HUES6 (cell line): ENCODE data around the gene NME7.
"Not testable (repeated sequence)": the region's sequence is repeated elsewhere in the genome, so short reads cannot be mapped to it uniquely, and the experiment has no call there.

Experiments used
- H3K27ac ChIP-seq: 2 replicates; pipeline ENCODE4 v1.7.0; 2013; ENCODE audit warnings: low read depth, mild to moderate bottlenecking, low read length, inconsistent platforms
- H3K27me3 ChIP-seq: 2 replicates; pipeline ENCODE4 v1.6.1; 2013; ENCODE audit warnings: low read length; ENCODE audit not compliant: control insufficient read depth, insufficient read depth
- H3K36me3 ChIP-seq: 2 replicates; pipeline ENCODE4 v1.6.1; 2013; ENCODE audit warnings: low read length; ENCODE audit not compliant: control insufficient read depth, insufficient read depth
- H3K4me1 ChIP-seq: 2 replicates; pipeline ENCODE4 v1.6.1; 2013; ENCODE audit warnings: low read length; ENCODE audit not compliant: control insufficient read depth, insufficient read depth
- H3K4me3 ChIP-seq: 2 replicates; pipeline ENCODE4 v1.5.1; 2013; ENCODE audit warnings: low read depth, low read length
- H3K9ac ChIP-seq: one replicate; pipeline ENCODE4 v1.6.1; 2013; ENCODE audit warnings: mild to moderate bottlenecking, low read length
- H3K9me3 ChIP-seq: 2 replicates; pipeline ENCODE4 v1.6.1; 2013; ENCODE audit warnings: low read depth, low read length; ENCODE audit not compliant: control insufficient read depth, insufficient read depth

NME7 gene, protein sequence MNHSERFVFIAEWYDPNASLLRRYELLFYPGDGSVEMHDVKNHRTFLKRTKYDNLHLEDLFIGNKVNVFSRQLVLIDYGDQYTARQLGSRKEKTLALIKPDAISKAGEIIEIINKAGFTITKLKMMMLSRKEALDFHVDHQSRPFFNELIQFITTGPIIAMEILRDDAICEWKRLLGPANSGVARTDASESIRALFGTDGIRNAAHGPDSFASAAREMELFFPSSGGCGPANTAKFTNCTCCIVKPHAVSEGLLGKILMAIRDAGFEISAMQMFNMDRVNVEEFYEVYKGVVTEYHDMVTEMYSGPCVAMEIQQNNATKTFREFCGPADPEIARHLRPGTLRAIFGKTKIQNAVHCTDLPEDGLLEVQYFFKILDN

DNA sequence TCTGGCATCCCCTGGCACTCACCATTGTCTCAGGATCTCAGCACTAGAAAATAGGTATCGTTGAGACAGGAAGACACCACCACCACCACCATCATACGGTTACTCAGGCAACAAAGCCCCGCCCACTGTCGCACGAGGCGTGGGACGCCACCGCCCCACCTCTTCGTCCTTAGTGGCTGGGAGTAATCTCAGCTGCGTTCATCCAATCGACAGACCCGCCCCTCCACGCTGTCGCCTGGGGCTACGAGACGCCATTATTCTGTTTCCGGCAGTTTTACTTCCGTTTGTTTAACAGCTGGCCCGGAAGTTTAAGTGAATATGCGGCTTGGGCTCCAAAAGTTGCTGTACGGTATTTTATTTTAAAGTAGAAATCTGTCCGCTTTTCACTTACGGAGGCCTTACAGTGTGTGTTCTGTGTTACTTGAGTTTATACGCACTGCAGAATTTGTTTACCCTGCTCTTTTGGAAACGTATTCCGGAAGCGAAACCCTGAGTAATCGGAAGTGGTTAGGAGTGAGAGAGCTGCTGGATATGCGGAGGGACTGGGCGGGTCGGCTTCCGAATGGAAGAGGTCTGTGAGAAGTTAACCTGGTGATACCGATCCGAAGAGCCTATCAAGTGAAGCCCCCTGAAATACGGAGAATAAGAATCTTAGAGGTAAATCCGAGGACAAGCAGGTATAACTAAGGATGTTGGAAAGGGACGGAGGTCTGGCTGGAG, at the start of gene NME7, which contains the start of gene BLZF1:
TSS of gene NME7 (minus strand) at position 112 of the 720 bp plus-strand sequence. CDS start at position 25, 87 bp downstream.
TSS of gene BLZF1 (plus strand) at position 510 of the 720 bp plus-strand sequence. CDS start 1,328 bp downstream, outside the sequence.
- peak within 1 kb of the TSS; percentile 88 for H3K9ac ChIP-seq
- peaks cover 3% of the 10 kb centered on the region; the same call in 1 of the 2 replicates for H3K4me1 ChIP-seq
- peak within 1 kb of the TSS; percentile 86; the same call in 1 of the 2 replicates for H3K27ac ChIP-seq
- H3K9me3 ChIP-seq: peaks cover 7% of the 10 kb centered on the region; the same call in 1 of the 2 replicates
- H3K27me3 ChIP-seq: no peaks in the 10 kb centered on the region
- H3K4me3 ChIP-seq: peak within 1 kb of the TSS; percentile 84
- peaks cover 17% of the 10 kb centered on the region; the same call in 1 of the 2 replicates for H3K36me3 ChIP-seq

DNA sequence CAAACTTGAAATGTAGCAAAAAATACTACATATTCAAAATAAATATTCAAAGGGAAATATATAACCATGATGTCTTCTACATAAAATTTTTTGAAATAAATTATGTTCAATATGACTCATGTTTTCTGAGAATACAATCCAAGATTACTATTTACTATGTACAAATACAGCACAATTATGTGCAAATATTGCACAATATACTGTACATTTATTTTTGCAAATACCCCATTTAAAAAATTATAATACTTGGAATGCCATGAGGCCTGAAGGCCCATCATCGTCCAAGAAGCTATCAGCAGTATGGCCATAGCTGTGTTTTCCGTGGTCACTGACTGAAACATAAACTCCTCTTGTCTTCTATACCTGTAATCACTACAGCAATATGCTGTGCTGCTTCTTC, 47.4 kb upstream of the NME7 start:
- Histone ChIP-seq H3K27me3 (no peaks in the 10 kb centered on the region), H3K9me3 (no peaks in the 10 kb centered on the region), H3K27ac (no peak overlapping the region), H3K9ac (no peak overlapping the region), H3K4me1 (no peaks in the 10 kb centered on the region), H3K4me3 (no peak overlapping the region), H3K36me3 (no peaks in the 10 kb centered on the region)

DNA sequence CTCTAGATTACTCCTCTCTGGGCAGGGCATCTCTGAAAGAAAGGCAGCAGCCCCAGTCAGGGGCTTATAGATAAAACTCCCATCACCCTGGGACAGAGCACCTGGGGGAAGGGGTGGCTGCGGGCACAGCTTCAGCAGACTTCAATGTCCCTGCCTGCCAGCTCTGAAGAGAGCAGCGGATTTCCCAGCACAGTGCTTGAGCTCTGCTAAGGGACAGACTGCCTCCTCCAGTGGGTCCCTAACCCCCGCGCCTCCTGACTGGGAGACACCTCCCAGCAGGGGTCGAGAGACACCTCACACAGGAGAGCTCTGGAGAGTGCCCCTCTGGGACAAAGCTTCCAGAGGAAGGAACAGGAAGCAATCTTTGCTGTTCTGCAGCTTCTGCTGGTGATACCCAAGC, 40.7 kb upstream of the NME7 start:
- not testable (repeated sequence) for H3K9me3 ChIP-seq, H3K27ac ChIP-seq

DNA sequence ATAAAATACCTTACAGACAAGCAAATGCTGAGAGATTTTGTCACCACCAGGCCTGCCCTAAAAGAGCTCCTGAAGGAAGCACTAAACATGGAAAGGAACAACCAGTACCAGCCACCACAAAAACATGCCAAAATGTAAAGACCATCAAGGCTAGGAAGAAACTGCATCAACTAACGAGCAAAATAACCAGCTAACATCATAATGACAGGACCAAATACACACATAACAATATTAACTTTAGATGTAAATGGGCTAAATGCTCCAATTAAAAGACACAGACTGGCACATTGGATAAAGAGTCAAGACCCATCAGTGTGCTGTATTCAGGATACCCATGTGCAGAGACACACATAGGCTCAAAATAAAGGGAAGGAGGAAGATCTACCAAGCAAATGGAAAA, 35.0 kb upstream of the NME7 start:
- H3K4me1 ChIP-seq, H3K9ac ChIP-seq: not testable (repeated sequence)

More for the DNA sequence above, 40.7 kb upstream of the NME7 start:
- H3K36me3 ChIP-seq, H3K9ac ChIP-seq, H3K4me1 ChIP-seq, H3K27me3 ChIP-seq, H3K4me3 ChIP-seq: not testable (repeated sequence)

DNA sequence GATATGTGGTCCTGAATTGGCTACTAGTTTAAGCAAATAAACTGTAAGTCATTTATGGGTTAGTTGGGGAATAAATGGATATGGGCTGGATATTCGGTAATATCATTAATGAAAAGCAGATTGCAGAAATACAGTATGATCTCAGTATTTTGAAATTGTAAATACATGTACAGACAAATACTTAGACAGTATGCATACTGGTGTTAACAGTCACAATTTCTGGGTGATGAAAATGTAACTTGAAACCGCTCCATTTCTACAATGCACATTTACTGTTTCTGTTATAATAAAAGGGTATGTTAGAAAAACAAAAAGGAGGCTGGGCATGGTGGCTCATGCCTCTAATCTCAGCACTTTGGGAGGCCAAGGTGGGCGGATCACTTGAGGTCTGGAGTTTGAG, 28.4 kb upstream of the NME7 start:
- Histone ChIP-seq H3K9me3 (no peaks in the 10 kb centered on the region; the same call in 1 of the 2 replicates), H3K4me1 (0 out of 2 replicates have a peak, but pooled peaks cover 3% of the 10 kb centered on the region), H3K4me3 (no peak overlapping the region), H3K36me3 (peaks cover 8% of the 10 kb centered on the region), H3K27ac (no peak overlapping the region), H3K9ac (no peak overlapping the region), H3K27me3 (no peaks in the 10 kb centered on the region)

More for the DNA sequence above, 35.0 kb upstream of the NME7 start:
- H3K4me3 ChIP-seq, H3K36me3 ChIP-seq, H3K9me3 ChIP-seq, H3K27me3 ChIP-seq, H3K27ac ChIP-seq: not testable (repeated sequence)

DNA sequence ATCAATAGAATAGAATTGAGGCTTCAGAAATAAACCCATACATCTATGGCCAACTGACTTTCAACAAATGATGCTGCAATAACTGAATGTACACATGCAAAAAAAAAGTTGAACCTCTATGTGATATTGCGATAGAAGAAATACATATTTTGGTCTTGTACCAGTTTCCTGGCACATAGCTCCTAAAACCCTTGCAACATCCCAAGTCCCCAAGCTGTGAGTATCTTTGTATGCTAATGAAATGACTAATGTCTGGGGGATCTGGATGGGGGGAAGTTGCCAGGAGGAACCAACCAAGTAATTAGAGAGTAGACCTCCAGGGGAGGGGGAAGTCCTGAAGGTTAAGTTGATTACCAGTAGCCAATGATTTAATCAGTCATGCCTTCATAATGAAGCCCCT, 24.8 kb upstream of the NME7 start:
- H3K36me3 ChIP-seq: peaks cover 24% of the 10 kb centered on the region
- 0 out of 2 replicates have a peak, but pooled peaks cover 3% of the 10 kb centered on the region for H3K4me1 ChIP-seq
- H3K27ac ChIP-seq: no peak overlapping the region
- H3K27me3 ChIP-seq: no peaks in the 10 kb centered on the region
- no peak overlapping the region for H3K9ac ChIP-seq
- no peak overlapping the region for H3K4me3 ChIP-seq
- H3K9me3 ChIP-seq: no peaks in the 10 kb centered on the region

DNA sequence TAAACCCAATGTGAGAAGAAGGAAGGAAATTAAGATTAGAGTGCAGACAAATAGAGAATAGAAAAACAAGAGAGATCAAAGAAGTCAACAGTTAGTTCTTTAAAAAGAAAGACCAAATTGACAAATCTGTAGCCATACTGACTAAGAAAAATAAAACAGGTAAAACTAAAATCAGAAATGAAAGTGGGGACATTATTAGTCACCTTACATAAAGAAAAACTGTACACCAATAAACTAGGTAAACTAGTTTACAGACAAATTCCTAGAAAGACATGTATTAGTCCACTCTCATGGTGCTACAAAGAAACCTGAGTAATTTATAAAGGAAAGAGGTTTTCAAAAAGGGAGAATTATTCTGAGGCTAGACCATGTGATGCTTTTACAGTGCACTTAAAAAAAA, 22.7 kb upstream of the NME7 start:
- peaks cover 35% of the 10 kb centered on the region for H3K36me3 ChIP-seq
- H3K27ac ChIP-seq: no peak overlapping the region
- H3K27me3 ChIP-seq: no peaks in the 10 kb centered on the region
- no peak overlapping the region for H3K4me3 ChIP-seq
- H3K9ac ChIP-seq: no peak overlapping the region
- H3K4me1 ChIP-seq: 0 out of 2 replicates have a peak, but pooled peaks cover 3% of the 10 kb centered on the region
- no peaks in the 10 kb centered on the region for H3K9me3 ChIP-seq

DNA sequence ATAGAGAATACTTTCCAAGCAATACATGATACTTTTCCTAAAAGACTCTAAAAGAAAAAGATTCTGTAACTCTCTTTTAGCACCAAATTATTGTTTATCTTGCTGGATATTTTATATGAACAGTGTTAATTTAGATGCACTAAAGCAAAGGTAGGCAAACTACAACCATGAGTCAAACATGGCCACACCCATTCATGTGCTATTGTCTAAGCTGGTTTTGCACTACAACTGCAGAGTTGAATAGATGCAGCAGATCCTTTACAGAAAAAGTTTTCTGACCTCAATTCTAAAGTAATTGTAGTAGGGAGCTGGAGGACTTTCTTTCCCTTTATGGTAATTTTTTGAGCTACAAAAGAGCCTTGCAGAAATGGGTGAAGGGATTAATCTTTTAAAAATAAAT, 19.8 kb upstream of the NME7 start:
- Histone ChIP-seq H3K27ac (no peak overlapping the region), H3K4me1 (0 out of 2 replicates have a peak, but pooled peaks cover 2% of the 10 kb centered on the region), H3K4me3 (no peak overlapping the region), H3K27me3 (no peaks in the 10 kb centered on the region), H3K9ac (no peak overlapping the region), H3K36me3 (peaks cover 45% of the 10 kb centered on the region), H3K9me3 (no peaks in the 10 kb centered on the region)

DNA sequence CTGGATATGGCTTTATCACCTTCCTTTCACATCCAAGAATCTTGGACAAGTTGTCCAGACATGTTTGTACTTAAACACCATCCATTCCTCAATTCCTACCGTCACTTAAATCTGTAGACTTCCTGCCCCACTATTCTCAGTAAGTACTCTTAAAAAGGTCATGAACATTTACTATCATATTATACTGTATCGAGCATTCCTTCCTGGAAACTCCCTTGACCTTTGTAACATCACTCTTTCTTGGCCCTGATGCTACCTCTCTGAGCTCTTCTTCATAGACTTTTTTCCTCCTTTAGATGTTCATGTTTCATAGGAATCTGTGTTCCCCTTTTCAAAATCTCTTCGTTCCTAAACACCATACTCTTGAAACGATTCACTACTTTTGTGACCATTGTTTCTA, 15.9 kb upstream of the NME7 start:
- no peaks in the 10 kb centered on the region for H3K4me1 ChIP-seq
- H3K4me3 ChIP-seq: no peak overlapping the region
- no peak overlapping the region for H3K27ac ChIP-seq
- H3K9me3 ChIP-seq: no peaks in the 10 kb centered on the region
- no peaks in the 10 kb centered on the region for H3K27me3 ChIP-seq
- H3K36me3 ChIP-seq: peaks cover 50% of the 10 kb centered on the region
- no peak overlapping the region for H3K9ac ChIP-seq

DNA sequence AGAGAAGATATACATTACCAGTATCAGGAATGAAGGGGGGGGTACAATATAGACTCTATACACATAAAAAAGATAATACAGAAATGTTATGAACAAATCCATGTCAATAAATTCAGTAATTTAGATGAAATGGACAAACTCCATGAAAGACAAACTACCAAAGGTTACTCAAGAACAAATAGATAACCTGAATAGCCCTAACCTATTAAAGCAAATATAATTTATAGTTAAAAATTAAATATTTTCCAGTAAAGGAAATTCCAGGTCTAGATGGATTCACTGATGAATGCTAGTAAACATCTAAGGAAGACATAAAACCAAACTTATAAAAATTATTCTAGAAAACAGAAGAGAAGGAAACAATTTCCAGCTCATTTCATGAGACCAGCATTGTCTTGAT, 13.6 kb upstream of the NME7 start:
- no peak overlapping the region for H3K4me3 ChIP-seq
- H3K27ac ChIP-seq: no peak overlapping the region
- peaks cover 53% of the 10 kb centered on the region for H3K36me3 ChIP-seq
- no peaks in the 10 kb centered on the region for H3K27me3 ChIP-seq
- no peaks in the 10 kb centered on the region for H3K4me1 ChIP-seq
- H3K9ac ChIP-seq: no peak overlapping the region
- H3K9me3 ChIP-seq: no peaks in the 10 kb centered on the region

DNA sequence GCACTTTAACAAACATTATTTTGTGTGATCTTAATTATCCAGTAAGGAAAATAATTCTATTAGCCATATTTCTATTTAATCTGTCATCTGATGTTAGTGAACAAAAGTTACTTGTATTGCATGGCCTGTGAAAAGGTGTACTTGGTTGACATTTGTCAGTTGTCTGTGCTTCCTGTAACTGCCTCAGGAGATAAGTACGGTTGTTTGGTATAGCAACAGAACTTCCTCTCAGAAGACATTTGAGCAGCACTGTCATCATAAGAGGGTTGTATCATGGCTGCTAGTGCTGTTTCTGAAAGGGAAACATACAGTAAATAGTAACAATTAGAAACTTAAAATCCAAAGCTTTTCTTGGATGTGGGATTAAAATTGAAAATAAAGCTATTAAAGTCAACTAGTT, 3.8 kb upstream of the NME7 start:
- Histone ChIP-seq H3K27me3 (no peaks in the 10 kb centered on the region), H3K27ac (no peak overlapping the region), H3K9ac (no peak overlapping the region), H3K9me3 (no peaks in the 10 kb centered on the region), H3K4me1 (peaks cover 3% of the 10 kb centered on the region; the same call in 1 of the 2 replicates), H3K4me3 (no peak overlapping the region), H3K36me3 (peaks cover 19% of the 10 kb centered on the region; the same call in 1 of the 2 replicates)
